Stimulated activated naive CD8-positive, alpha-beta T cell treated with anti-CD3 and anti-CD28 coated beads, Interleukin-15, Interleukin-2, amounts not matched to agents 100 U/mL and 50 U/mL, for 24 hours (primary cell): Measurements from ENCODE around the gene RBM15.

Experiments used
- ATAC-seq: fragments of 150-1000 bp; cut with Tn5 transposase; one replicate; pipeline ENCODE4 v1.10.0; 2021
- DNase-seq: peaks from one replicate; pipeline ENCODE4 v3.0.0; 2021

RBM15 gene

GRCh38 chr1:110319332-110320167 lies 19.6 kb upstream of the RBM15 start:
- ATAC-seq = peak; percentile 49

GRCh38 chr1:110320168-110320518 lies 19.0 kb upstream of the RBM15 start:
- ATAC-seq = no peak
- no peak for DNase-seq

More at GRCh38 chr1:110319332-110320167, 19.6 kb upstream of the RBM15 start:
- no peak for DNase-seq

- ATAC-seq = no peak
Measured at GRCh38 chr1:110321045-110321444, 18.1 kb upstream of the RBM15 start.

GRCh38 chr1:110321846-110322245 lies 17.3 kb upstream of the RBM15 start:
- ATAC-seq (no peak), DNase-seq (no peak)

More at GRCh38 chr1:110321045-110321444, 18.1 kb upstream of the RBM15 start:
- DNase-seq = no peak

- no peak for DNase-seq
- ATAC-seq = no peak
Measured at GRCh38 chr1:110324667-110325066, 14.5 kb upstream of the RBM15 start.

GRCh38 chr1:110326826-110327225 lies 12.4 kb upstream of the RBM15 start:
- ATAC-seq = no peak
- DNase-seq = no peak

GRCh38 chr1:110328274-110328673 lies 10.9 kb upstream of the RBM15 start:
- DNase-seq (no peak), ATAC-seq (no peak)

GRCh38 chr1:110328700-110329099 lies 10.5 kb upstream of the RBM15 start:
- DNase-seq (no peak), ATAC-seq (no peak)

- DNase-seq = no peak
- ATAC-seq = no peak
Measured at GRCh38 chr1:110335265-110335664, 3.9 kb upstream of the RBM15 start.

GRCh38 chr1:110336300-110337039 lies 2.7 kb upstream of the RBM15 start:
- DNase-seq (no peak), ATAC-seq (no peak)

GRCh38 chr1:110337704-110338308 lies 1.4 kb upstream of the RBM15 start:
- ATAC-seq = no peak
- peak; percentile 63 for DNase-seq

- peak; percentile 92 for DNase-seq
- ATAC-seq = peak; percentile 80
Measured at GRCh38 chr1:110338309-110338885, 780 bp upstream of the RBM15 start.

GRCh38 chr1:110339407-110340206 lies 430 bp downstream of the RBM15 start:
- DNase-seq (peak; percentile 72), ATAC-seq (peak; percentile 2)

GRCh38 chr1:110340207-110340468 lies 961 bp downstream of the RBM15 start:
- DNase-seq = no peak
- no peak for ATAC-seq

- ATAC-seq (no peak), DNase-seq (no peak)
Measured at GRCh38 chr1:110341146-110341871, 2.1 kb downstream of the RBM15 start.

- DNase-seq (no peak), ATAC-seq (no peak)
Measured at GRCh38 chr1:110341872-110342331, 2.7 kb downstream of the RBM15 start.

GRCh38 chr1:110343249-110343648 lies 4.1 kb downstream of the RBM15 start:
- DNase-seq = no peak
- ATAC-seq = no peak

- ATAC-seq = no peak
- no peak for DNase-seq
Measured at GRCh38 chr1:110344152-110344551, 5.0 kb downstream of the RBM15 start.

- no peak for DNase-seq
- ATAC-seq = no peak
Measured at GRCh38 chr1:110345480-110345879, 6.3 kb downstream of the RBM15 start.

GRCh38 chr1:110346690-110347089 lies 7.5 kb downstream of the RBM15 start:
- DNase-seq (no peak), ATAC-seq (no peak)

- no peak for ATAC-seq
- no peak for DNase-seq
Measured at GRCh38 chr1:110347182-110347893, 8.2 kb downstream of the RBM15 start.
